Fibroblast of the aortic adventitia (primary cell): Measurements from ENCODE around the gene GNS. TPM values are rescaled to one million over a fixed set of nuclear protein-coding genes. Genes with fewer than 3 reads are reported as not detected.
A peak's percentile ranks its signal among the peaks of the same experiment; 100 is the strongest.

Experiments used
- DNase-seq: peaks from one replicate; pipeline ENCODE4 v3.0.0-alpha.2; 2010; ENCODE audit warnings: low read depth
- H3K4me3 ChIP-seq: 2 replicates; pipeline ENCODE4 v1.5.1; 2011; ENCODE audit warnings: low read depth, mild to moderate bottlenecking, control low read depth, low read length, moderate library complexity
- total RNA-seq: library from RNA; depleted of rRNA; stranded (reverse); fragments of >200 nt; gene quantifications from 2 replicates; pipeline ENCODE4 v1.2.3, GENCODE V29; 2012; ENCODE audit warnings: low replicate concordance
- TF ChIP-seq, protein P1 (sequence below): IDR thresholded peaks from 2 replicates; pipeline ENCODE4 v1.5.1; 2011; ENCODE audit warnings: mild to moderate bottlenecking, low read length, control low read depth, inconsistent platforms; ENCODE audit not compliant: insufficient read depth

The GNS gene
- total RNA-seq, 1 donor: 162 TPM

DNA sequence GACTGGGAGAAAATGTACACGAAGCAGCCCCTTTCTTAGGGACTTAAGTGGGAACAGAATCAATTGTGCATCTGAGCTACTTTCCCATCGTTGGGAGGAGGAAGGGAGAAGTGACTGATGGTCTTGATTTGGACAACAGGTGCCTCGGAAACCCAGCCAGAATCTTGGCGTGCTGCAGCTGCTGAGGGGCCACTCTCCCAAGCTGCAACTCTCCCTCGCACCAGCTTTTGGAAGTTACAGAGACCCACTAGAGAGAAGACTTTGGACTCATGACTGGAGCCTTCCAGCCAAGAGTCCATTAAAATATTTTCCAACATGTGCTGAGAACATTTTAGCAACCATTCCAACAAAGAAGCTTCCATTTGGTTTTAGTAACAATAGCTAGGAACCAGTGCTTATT lies 52.3 kb downstream of the GNS start:
- TF ChIP-seq, protein P1, sequence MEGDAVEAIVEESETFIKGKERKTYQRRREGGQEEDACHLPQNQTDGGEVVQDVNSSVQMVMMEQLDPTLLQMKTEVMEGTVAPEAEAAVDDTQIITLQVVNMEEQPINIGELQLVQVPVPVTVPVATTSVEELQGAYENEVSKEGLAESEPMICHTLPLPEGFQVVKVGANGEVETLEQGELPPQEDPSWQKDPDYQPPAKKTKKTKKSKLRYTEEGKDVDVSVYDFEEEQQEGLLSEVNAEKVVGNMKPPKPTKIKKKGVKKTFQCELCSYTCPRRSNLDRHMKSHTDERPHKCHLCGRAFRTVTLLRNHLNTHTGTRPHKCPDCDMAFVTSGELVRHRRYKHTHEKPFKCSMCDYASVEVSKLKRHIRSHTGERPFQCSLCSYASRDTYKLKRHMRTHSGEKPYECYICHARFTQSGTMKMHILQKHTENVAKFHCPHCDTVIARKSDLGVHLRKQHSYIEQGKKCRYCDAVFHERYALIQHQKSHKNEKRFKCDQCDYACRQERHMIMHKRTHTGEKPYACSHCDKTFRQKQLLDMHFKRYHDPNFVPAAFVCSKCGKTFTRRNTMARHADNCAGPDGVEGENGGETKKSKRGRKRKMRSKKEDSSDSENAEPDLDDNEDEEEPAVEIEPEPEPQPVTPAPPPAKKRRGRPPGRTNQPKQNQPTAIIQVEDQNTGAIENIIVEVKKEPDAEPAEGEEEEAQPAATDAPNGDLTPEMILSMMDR: no peak
- no peak for DNase-seq
- H3K4me3 ChIP-seq: no peak overlapping the region

GRCh38 chr12:64706306-64706705 lies 52.9 kb downstream of the GNS start:
- DNase-seq: peak; percentile 9
- H3K4me3 ChIP-seq: no peak overlapping the region
- TF ChIP-seq, protein P1: no peak

DNA sequence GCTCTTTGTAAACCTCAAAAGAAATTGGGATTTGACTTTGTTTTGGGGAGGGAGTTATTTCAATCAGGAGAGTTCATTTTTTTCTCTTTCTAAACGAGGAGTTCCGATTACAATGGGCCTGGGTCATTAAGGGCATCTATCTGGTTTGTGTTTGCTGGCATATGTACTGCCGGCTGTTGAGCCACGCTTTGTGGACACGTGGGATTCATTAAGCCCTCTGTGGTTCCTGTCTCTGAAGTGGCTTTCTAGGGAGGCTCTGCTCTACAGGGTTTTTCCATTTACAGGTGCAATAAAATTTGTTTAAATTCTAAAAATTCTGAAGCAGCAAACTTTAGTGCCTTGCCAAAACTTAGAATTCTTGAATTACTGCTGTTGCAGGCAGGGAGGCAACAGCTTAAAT lies 57.9 kb downstream of the GNS start:
- DNase-seq: no peak
- H3K4me3 ChIP-seq: no peak overlapping the region
- TF ChIP-seq, protein P1: no peak

GRCh38 chr12:64700532-64700931 lies 58.7 kb downstream of the GNS start:
- TF ChIP-seq, protein P1: no peak
- no peak for DNase-seq
- H3K4me3 ChIP-seq: no peak overlapping the region

DNA sequence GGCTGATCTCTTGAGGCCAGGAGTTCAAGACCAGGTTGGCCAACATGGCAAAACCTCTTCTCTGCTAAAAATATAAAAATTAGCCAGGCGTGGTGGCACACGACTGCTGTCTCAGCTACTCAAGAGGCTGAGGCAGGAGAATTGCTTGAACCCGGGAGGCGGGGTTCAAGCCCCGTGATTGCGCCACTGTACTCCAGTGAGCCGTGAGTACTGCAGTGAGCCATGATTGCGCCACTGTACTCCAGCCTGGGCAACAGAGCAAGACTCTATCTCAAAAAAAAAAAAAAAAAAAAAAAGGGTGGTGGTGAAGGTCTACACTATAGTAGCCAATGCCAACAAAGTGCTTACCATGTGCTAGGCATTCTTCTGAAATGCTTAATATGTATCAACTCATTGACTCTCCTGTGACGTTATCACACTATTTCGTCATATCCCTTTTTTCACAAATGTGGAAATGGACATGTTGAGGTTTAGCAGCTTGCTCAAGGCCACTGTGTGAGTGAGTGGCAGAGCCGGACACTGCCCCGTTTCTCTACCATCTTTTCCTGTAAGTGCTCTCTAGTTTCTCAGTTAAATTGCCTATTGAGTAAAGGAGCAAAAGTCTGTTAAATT lies 59.6 kb downstream of the GNS start:
- TF ChIP-seq, protein P1: no peak
- no peak overlapping the region for H3K4me3 ChIP-seq
- no peak for DNase-seq

DNA sequence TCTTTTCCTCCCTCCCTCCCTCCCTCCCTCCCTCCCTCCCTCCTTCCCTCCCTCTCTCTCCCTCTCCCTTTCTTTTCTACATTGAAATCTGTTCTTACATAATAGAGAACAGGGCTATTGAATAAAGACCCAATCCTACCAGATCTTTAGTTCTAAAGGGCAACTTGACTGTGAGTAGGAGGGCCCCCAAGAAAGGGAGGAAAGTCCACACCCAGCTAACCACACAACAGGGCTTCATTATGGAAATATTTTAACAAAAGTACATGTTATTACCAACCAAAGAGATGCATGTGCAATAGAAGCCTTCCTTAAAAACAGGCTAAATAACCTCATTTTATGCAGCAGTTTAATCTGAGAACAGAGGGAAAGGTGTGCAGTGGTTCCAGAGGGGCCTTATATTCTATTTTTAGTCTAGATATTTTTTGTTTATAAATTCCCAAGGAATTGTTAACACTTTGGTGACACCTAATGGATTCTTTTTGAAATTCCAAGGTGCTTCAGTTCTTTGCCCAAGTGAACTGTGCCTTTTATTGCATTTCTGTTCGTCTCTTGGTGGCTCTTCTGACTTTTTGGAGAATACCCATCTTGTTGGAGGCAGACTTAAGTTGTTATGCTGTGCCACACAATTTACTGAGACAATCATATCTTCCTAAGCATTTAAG lies 63.0 kb downstream of the GNS start:
- TF ChIP-seq, protein P1: peak; percentile 41
- peak; percentile 74 for DNase-seq
- no peak overlapping the region for H3K4me3 ChIP-seq

- no peak for DNase-seq
- H3K4me3 ChIP-seq: no peak overlapping the region
- TF ChIP-seq, protein P1: no peak
These were observed 63.7 kb downstream of the GNS start for GRCh38 chr12:64695550-64695949.
